NCI-H226 (cell line): ENCODE data around the gene SND1.

ENCODE experiments used
- DNase-seq: peaks from one replicate; pipeline ENCODE4 v3.0.0-alpha.2; 2015

The SND1 gene

DNA sequence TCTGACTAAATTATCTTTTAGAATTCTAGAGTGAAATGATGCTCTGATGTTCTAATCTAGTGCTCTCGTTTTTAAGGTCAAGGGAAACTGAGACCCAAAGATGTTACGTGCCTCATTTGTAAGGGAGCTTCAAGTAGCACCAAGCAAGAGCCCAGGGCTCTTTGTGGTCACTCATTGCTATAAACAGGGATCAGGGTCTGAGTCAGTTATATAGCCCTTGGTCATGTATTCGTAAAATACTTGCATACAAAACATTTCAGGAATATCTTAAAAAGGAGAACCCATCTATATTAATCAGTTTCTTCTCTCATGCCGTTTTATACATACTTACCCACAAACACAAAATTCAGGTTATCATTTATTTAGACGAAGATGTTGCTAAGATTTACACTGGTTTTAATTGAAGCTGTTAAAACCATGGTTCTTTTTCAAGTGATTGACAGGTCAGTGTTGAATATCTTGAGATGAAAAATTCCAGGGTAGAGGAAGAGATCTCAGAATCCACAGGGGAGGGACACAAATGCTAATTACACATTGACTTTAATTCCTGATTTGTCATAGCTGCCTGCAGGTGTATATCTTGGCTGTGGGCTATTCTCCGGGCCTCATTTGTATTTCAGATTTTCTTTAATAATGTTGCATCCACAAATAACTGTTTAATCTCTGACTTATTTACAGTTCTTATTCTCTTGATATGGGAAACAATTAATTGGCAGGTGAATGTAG is 188.4 kb downstream of the SND1 start:
- DNase-seq: no peak

DNA sequence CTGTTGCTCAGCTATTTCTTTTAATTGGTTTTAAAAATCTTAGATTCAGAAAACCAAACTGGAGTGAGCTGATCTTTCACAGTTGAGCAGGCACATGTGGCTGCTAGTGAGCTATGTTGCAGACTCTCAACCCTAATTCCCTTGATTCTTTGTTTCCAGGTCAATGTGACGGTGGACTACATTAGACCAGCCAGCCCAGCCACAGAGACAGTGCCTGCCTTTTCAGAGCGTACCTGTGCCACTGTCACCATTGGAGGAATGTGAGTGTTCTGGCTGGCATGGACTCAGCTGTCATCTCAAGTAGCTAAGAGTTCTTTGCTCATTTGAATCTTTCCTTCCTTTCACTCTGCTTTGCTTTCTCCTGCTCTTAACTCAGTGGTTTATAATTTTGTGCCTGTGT is 192.2 kb downstream of the SND1 start:
- no peak for DNase-seq

DNA sequence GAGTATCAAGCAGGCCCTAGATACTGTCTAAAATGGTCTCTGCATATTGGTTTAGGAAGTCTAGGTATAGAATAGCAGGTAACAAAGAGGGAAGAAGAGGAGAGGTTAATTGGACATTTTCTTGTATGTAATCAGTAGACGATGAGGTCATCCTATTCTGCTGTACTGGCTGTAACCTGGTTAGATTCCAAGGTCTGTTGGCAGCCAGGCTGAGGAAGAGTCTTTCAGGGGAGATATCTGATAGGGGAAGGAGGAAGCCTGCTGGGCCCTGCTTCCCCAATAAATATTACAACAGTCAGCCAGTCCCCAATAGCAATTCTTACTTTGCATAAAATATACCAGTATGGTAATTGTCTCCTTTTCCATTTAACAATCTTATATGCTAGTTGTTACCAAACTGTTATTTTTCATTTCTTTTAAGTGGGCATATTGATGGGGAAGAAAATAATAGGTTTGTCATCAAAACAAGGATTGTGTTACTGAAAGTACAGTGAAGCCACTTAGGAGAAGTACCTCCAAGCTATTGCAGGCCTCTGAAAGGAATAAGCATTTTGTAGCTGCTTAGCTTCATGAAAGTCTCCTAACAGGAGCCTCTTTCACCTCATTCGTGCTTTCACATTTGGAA is 192.8 kb downstream of the SND1 start:
- peak; percentile 71 for DNase-seq

DNA sequence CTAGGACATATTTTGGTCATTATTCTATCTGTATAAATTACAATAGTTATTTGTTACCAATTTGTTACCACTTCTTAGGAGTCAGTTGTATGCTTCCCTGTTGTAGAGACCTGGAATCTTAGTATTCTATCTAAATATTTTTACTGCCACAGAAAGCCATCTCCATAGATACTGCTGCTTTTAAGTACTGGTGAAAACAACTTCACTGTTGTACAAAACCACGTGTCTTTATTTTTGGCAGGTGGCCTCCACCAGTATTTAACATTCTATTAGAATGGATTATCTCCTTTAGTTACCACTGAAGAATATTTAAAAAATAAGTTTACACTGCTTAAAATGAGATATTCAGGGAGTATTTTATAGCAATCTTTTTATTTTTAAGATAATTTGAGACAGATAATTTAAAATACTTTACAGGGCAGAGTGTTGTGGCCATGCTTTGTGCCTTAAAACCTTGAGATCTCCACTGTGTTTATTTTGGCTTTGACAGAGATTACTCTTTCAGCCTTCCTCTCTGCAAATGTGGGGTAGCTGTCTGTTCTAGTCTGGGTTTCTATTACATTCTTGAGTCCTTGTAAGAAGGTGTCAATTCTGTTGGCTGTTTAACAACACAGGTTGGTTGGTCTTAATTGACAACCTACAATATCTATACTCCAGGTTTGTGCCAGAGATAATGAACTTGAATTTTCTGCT is 193.7 kb downstream of the SND1 start:
- no peak for DNase-seq

DNA sequence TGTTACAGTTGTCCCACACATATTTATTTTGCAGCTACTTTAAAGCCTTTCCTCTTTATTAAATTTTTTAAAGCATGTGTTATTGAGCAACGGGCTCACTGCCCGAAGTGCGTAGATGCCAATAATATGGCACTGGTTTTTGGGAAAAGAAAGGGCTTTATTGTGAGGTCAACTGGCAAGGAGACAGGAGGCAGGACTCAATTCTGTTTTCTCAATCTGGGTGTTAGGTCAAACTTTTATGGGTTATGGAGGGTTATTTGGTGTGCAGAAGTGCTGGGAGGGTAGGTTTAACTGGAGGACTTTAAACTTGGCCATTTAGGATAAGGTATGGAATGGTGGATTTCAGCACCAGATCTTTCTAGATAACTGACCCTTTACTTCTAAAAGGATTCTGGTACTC is 195.6 kb downstream of the SND1 start:
- no peak for DNase-seq

DNA sequence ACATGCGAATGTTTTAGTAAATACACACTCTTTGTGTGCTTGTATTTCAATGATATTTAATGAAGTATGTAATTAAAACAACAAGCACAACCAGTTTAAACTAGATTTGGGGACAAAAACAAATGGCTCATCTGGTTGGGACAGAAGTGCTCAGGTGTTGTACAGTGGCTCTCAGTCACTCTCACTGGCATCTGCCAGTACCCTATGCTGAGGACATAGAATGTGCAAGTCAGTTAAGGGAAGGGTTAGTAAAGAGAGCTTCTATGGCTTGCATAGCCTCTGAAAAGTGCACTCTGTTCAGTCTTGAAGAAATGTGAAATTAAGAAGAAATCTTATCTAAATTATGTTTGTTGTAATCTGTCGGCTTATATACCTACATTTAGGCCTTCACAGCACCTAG is 196.2 kb downstream of the SND1 start:
- DNase-seq: no peak

DNA sequence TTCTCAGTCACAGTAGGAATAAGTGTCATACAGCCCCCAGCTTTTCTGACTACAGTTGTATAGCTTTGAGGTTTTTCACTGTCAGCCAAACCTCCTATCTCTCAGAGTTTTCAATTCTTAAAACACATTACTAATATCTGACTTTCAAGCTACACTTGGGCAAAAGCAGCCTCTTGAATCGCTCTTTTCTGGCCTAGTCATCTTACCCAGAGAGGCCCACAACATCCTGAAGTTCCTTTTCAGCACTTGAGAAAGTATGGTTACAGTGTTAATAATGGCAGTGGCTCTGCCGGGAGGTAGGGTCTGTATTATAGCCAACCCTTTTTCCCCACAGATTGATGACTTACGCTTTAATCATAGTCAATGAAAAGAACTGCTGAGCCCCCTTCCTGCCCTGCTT is 198.2 kb downstream of the SND1 start:
- no peak for DNase-seq

DNA sequence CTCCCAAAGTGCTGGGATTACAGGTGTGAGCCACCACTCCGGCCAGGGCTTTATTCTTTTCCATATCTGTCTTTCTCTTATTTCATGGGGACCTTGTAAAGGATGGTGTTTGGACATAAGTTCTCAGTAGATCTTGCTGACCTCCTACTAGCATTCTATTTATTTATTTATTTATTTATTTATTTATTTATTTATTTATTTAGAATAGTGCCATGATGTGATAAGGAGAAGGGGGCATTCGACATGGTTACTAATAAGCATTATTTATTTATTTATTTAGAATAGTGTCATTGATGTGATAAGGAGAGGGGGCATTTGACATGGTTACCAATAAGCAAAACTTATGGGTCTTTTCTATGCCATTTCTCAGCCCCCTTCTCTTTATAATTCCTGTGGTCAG is 202.4 kb downstream of the SND1 start:
- DNase-seq: no peak

DNA sequence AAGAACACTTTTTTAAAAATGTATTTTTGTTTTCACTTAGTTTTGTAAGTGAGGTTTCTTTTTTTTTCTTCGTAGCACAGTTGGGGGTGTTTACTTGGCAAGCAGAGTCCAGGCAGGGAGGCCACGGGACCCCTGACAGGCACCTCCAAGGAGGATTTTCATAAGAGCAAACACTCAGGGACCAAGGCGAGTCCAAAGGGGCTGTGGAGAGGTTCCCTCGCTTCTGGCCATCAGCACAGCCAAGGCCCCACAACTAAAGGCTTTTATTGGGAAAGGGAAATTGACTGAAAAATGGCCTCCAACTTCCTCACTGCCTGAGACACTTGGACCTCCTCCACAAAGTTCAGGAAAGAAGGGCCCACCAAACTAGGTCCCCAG is 205.5 kb downstream of the SND1 start:
- DNase-seq: no peak

DNA sequence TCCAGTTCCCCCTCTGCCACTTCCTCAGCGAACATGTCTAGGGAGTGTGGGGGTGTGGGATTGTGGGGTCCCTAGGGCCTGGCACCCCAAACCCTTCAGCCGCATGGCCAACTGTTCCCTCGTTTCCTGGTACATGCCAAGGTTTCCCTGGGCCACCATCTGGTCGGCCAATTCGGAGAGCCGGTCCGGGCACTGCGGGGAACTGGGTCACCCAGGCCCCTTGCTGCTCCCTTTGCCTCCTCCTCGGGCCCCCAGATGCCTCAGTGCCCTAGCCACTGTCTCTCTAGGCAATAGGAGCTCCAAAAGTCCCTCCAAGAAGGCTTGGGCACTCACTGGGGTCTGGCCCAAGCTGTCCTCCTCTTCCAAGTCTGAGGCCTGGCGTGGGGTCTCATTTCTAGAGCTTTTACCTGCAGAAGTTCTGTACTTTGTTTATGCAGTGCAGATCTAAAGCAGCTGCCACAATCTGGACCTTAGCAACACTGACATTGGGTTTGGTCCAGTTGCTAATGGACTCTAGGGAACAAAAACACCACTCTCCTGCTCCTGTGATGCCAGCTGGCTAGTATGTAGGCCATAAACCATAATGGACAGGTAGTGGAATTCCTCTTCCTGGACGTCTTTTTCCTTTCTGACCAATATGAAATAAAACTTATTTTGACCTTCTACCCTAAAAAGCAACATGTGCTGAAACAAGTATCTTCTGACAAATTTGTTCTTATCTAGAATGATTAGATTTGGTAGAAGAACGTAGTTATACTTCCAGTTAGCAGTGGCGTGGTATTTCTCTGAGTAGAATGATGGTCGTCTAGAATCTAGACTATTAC is 206.3 kb downstream of the SND1 start:
- no peak for DNase-seq

DNA sequence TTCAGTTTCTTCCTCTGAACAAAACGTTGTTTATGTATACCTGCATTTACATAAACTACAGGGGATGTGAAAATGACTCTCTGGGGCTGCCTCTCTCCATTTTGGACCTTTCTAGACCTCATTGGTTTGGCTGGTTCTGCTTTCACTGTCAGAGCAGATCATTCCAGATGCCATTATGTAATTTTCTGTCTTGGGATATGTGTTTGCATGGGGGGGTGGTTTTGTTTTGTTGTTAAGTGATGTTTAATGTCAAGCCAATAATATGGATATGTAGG is 206.9 kb downstream of the SND1 start:
- no peak for DNase-seq

DNA sequence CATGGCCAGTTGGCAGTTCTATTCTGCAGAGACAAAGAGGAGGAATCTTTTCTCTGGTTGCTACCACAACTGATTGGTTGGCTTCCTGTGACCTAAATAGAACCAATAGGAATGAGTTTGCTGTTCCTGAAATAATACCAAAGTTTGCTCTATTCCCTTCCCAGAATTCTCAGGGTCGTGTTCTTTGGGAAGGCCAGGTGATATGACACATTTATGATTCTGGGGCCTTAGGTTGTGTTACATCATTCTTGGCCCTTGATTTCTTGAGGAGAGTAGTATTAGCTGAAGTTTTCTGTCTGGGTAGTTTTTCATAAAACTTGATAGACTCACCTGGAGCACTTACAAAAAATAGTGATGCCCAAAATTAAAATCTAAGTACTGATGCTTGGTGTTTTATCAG is 207.3 kb downstream of the SND1 start:
- DNase-seq: no peak

DNA sequence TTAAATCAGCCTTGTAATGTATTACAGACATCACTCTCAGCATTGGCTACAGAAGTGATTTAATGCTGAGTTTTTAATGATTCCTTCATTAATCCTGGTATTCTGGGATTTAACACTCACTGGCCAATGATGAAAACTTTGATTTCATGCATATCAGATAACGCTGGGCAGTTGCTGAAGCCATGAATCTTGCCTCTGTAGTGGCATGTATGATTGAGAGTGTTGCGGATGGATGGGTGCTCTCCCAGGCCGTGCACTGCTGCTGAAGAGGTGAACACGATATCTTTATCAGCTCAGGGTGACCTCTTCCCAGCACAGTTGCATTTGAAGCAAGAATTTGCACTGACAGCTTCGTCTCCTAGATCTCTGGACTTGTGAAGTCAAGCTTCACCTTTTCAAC is 210.5 kb downstream of the SND1 start:
- DNase-seq: no peak

DNA sequence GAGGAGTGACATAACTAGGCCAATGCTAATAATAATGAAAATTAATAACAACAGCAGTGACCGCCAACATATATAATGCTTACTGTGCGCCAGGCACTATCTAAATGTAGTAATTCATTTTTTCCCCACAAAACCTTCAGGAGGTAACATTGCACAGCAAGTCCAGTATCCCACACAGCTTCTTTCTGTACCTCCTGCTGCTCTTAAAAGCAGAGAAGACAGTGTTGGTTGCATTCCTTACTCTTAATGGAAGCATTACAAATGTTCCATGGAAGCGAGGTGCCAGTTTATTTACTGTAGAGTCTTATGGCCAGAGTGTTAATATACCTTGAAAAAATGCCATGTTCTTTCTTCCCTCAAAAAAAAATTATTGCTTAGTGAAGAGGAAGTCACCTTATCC is 211.1 kb downstream of the SND1 start:
- DNase-seq: no peak

DNA sequence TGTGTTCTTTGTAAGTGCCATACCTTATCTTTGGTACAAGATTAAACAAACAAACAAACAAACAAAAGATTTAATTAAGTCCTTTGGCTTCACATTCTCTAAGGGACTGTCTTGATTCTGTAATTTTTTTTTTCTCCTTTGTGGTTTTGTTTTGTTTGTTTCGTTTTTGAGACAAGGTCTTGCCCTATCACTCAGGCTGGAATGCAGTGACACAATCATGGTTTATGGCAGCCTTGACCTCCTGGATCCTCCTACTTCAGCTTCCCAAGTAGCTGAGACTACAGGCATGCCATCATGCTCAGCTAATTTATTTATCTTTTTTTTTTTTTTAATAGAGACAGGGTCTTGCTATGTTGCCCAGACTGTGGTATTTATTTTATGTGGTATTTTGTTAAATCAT is 213.5 kb downstream of the SND1 start:
- DNase-seq: peak; percentile 88

DNA sequence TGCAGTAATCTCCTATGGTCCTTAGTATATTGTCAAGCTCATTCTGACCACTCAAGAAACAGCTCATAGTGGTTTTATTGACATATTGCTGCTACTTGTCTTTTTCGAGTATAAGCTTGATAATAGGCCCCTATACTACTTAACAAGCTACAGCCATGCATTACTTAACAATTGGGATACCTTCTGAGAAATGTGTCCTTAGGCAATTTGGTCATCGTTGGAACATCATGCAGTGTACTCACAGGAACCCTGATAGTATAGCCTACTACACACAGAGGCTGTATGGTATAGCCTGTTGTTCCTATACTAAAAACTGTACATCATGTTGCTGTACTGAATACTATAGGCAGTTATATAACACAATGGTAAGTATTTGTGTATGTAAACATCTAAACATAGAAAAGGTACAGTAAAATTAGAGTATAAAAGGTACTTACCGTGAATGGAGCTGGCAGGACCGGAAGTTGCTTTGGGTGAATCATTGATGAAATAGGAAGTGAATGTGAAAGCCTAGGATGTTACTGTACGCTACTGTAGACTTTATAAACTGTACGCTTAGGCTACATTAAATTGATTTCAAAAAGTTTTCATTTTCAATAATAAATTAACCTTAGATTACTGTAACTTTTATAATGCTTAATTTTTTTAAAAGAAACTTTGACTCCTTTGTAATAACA is 218.4 kb downstream of the SND1 start:
- DNase-seq: no peak

DNA sequence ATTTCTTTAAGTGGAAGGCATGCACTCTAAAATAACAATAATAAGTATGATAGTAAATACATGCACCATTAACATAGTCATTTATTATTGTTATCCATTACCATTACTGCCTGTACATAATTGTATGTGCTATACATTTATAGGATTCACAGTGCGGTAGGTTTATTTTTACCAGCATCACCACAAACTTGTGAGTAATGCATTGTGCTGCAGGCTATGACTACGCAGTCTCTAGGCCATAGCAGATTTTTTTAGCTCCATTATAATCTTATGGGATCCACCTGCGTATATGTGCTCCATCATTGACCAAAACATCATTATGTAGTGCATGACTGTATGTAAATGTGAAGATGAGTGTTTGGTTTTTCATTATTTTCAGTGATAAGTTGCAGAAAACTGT is 219.2 kb downstream of the SND1 start:
- DNase-seq: no peak

DNA sequence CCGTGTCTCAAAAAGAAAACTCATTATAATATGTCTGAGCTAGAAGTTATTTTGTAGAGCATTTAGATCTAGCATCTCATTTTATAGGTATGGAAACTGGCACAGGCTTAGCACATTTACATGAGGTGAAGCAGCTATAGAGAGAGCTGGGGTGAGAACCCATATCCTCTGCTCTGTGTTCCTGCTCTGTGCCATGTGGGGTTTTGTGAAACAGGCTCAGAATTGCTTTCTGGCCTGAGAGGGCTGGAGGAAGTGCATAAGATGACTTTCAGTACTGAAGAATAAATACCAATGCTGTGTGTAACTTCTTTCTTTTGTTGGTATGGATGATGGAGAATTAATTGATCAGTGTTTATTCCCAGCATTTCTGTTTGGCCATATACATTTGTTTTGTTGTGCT is 220.1 kb downstream of the SND1 start:
- no peak for DNase-seq

DNA sequence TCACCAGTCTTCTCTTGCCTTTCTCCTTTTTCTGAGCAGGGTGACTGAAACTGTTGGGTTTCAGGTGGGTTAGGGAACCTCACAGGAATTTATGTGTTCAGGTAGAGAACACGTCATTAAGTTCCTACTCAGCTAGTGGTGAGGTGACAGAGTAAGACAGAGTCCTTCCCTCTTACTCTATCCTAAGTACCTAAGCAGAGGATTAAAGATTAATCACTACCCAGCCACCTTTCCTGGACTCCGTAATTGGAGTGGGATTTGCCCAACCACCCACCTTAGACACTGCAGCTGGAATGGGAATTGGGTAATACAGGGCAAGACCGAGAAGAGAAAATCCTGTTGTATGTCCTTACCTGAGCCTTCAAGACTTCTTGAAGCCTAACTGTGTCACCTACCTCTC is 221.2 kb downstream of the SND1 start:
- DNase-seq: no peak

DNA sequence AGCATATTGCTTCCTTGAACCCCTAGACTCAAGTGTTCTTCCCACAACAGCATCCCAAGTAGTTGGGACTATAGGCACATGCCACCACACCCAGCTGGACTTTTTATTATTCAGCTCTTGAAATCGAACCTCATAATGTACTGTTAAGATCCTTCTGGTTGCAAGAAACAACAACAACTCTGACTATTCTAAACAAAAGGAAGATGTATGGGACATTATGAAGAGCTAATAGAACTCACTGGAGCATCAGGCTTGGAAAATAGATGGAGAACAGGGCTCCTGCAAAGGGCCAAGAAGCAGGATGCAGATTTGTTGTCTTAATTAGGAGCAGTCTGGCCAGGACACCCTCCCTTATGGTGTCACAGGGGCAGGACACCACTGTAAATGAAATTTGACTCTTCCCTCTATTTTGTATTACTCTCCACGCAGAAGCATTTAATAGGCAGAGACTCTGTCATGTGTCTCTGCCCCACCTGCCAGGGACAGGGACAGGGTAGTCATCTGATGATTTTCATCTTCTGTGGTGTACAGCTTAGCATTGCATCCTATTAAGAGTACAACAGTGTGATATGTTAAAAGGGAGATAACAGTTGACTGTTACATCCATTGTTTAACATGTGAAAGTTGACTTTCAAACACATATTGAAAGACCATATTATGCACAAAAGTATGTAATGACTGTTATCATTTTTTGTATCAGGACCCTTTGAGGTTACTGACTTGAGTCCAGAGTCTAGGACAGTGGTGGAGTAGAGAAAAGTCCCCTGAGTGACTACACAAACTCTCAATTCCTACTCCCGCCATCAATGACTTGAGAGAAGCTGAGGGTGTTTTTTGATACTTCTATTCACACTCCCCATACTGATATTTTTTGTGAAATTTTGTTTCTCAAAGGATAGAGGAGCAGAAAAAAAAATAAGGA is 222.0 kb downstream of the SND1 start:
- no peak for DNase-seq

DNA sequence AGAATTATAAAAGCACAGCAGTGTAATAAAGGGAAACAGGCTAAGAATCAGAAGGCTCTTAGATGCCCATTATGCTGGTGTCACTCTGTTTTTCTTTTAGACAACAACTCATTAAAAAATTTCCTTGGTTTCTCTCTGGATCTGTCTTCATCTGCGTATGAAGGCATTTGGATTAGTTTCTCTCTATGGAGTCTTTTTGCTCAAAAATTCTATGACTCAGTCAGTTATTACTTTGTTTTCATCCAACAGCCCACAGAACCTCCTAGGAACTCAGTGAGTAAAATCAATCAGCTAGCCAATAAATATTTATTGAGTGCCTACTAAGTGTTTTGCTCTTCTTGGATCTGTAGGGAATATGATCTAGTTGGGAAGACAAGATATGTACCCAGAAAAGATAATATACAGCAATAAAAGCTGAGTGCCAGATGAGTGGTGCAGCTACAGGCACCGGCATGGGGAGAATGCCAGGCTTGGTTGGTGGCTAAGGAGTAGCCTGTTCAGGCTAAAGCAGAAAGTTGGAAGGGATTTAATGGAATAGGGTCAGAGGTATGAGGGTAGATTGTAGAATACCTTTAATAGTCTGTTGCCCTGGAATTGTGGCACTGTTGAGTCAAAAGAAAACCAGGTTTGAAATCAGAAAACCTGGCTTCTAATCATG is 223.1 kb downstream of the SND1 start:
- DNase-seq: no peak

DNA sequence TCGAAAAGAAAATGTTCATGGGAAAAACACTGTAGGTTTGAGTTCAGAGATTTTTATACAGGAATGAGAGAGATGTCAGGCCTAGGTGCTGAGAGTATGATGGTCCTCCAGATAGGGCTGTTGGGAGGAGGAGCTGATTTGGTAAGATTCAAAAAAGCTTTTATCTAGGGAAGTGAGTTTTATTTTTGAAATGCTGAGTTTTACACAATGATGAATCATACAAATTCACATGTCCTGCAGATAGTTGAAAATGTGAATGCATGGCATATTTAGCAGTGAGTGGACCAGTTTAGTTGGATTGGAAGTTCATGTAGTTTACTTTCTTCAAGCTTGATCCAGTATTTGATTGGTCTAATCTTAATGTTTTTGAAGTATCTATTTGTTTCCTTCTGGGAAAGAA is 224.4 kb downstream of the SND1 start:
- peak; percentile 54 for DNase-seq
